Peyer's patch (tissue), 4 donors: Measurements from ENCODE around the gene RPTOR. TPM values are rescaled to one million over a fixed set of nuclear protein-coding genes. Genes with fewer than 3 reads are reported as not detected.

Source experiments
- DNase-seq, 3 donors: peaks; one replicate each; pipeline ENCODE4 v3.0.0-alpha.2; 2017 to 2019
- H3K27ac ChIP-seq, 4 donors: fragments of 200-600 bp; sonication (generic); one replicate each; pipeline ENCODE4 v1.5.1; 2016 to 2019
- H3K27me3 ChIP-seq, 2 donors: fragments of 200-600 bp; sonication (generic); one replicate each; pipeline ENCODE4 v1.5.1; 2019
- H3K36me3 ChIP-seq, 3 donors: fragments of 200-600 bp; sonication (generic); one replicate each; pipeline ENCODE4 v1.5.1; 2016 to 2019
- H3K4me1 ChIP-seq, 4 donors: fragments of 200-600 bp; sonication (generic); one replicate each; pipeline ENCODE4 v1.5.1; 2016 to 2019
- H3K4me3 ChIP-seq, 4 donors: fragments of 200-600 bp; sonication (generic); 1 replicate in 3 of 4; 2 replicates in 1 of 4; pipeline ENCODE4 v1.5.1; 2016 to 2019; ENCODE audit warnings: mild to moderate bottlenecking in 1 of 4
- H3K9me3 ChIP-seq, 4 donors: fragments of 200-600 bp; sonication (generic); one replicate each; pipeline ENCODE4 v1.5.1; 2016 to 2019; ENCODE audit warnings: mild to moderate bottlenecking in 1 of 4
- CTCF ChIP-seq, 6 experiments: fragments of 450-650 bp in 4 of 6; fragments of 200-600 bp in 2 of 6; sonication (generic) in 1 of 6; IDR thresholded peaks; one replicate each; pipeline ENCODE4 v1.5.1; 2017 to 2019; ENCODE audit warnings: antibody characterized with exemption in 6 of 6, mild to moderate bottlenecking in 3 of 6, moderate library complexity in 1 of 6
- POLR2A ChIP-seq, 2 donors: fragments of 450-650 bp; IDR thresholded peaks; one replicate each; pipeline ENCODE4 v1.5.1; 2017; ENCODE audit warnings: antibody characterized with exemption in 2 of 2, mild to moderate bottlenecking in 2 of 2, moderate library complexity in 2 of 2
- total RNA-seq, 4 donors: library from RNA; depleted of rRNA; stranded (reverse); fragments of >200 nt; gene quantifications; one replicate each; pipeline ENCODE4 v1.1.0, GENCODE V29; 2016

The RPTOR gene
- total RNA-seq, 4 donors from 2014 or later: 42.4 to 73.6 (median 64.2) TPM

- TF ChIP-seq CTCF (IDR thresholded peaks at IDR 0.05) (no peak), POLR2A (IDR thresholded peaks at IDR 0.05) (no peak)
- Histone ChIP-seq H3K9me3 (no peaks in the 10 kb centered on the region), H3K36me3 (peaks cover 0 to 4% (median 0%) of the 10 kb centered on the region in 3 donors), H3K4me1 (no peaks in the 10 kb centered on the region), H3K4me3 (no peak overlapping the region), H3K27ac (no peak overlapping the region), H3K27me3 (no peaks in the 10 kb centered on the region)
- DNase-seq: no peak
Measured at GRCh38 chr17:80905586-80906230, 361.1 kb downstream of the RPTOR start.

DNA sequence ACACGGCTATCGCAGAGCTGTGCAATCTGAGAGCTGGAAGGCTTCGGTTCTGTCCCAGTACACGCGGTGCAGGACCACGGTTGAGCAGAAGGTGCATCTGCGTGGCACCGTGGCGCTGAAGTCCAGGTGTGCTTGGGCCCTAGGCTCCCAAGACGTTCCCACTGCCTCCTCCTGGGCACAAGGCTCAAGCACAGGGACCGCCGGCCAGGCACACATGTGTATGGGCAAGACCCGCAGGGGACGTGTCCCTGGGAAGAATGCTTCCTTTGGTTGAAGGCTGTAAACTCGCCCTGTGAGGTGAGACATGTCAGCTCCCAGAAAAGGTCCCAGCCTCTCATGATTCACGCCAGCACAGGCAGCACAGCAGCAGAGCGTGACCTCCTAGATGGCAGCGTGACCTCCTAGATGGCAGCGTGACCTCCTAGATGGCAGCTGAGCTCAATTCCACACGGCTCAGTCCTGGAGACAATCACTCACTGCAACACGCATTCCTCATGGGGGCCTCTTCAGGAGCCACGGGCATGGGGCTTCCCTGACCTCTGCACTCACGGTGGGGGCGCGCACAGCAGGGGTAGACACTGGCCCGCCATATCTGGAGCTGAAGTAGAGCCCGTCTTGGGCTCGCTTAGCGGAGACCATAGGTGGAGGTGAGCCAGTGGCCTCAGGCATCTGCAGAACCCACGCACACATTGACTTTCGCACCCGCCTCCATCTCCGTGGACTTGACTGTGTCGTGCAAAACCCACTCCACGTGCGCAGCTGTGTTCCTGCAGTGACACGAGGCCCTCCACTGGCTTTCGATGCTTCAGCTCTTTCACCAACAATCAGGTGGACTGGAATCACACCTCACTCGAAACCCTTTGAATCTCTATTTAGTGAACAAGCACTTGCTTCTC is 362.0 kb downstream of the RPTOR start:
- TF ChIP-seq CTCF (IDR thresholded peaks at IDR 0.05): no peak
- no peak for TF ChIP-seq POLR2A (IDR thresholded peaks at IDR 0.05)
- no peak for DNase-seq
- Histone ChIP-seq H3K4me3 (no peak overlapping the region), H3K36me3 (peaks cover 0 to 7% (median 0%) of the 10 kb centered on the region in 3 donors), H3K27ac (no peak overlapping the region), H3K27me3 (no peaks in the 10 kb centered on the region), H3K4me1 (peaks cover 0 to 4% (median 0%) of the 10 kb centered on the region in 4 donors), H3K9me3 (no peaks in the 10 kb centered on the region)

- DNase-seq: no peak
- no peaks in the 10 kb centered on the region for H3K9me3 ChIP-seq
- TF ChIP-seq POLR2A (IDR thresholded peaks at IDR 0.05) (no peak), CTCF (IDR thresholded peaks at IDR 0.05) (no peak)
- H3K27me3 ChIP-seq: no peaks in the 10 kb centered on the region
- peaks cover 0 to 4% (median 0%) of the 10 kb centered on the region in 4 donors for H3K4me1 ChIP-seq
- H3K27ac ChIP-seq: no peak overlapping the region
- H3K4me3 ChIP-seq: no peak overlapping the region
- peaks cover 0 to 12% (median 0%) of the 10 kb centered on the region in 3 donors for H3K36me3 ChIP-seq
Measured at GRCh38 chr17:80907281-80907680, 362.6 kb downstream of the RPTOR start.

DNA sequence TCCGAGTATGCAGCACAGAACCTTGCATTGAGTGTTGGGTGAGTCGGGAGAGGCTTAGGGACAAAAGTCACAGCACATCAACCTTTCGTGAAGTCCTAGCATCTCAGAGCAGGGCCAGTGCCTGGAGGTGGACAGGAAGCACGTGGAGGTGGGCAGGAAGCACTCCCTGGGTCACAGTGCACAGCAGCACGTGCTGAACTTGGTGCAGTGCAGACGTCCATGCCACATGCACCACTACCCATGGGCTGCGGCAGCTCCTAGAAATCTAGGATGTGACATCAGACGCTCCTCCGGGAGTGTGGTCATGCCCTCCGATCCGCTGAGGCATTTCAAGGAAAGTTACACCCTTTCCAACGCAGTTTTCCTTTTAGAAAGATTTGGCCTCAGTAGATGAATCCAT is 363.6 kb downstream of the RPTOR start:
- H3K36me3 ChIP-seq: peaks cover 0 to 18% (median 0%) of the 10 kb centered on the region in 3 donors
- no peak overlapping the region for H3K27ac ChIP-seq
- no peaks in the 10 kb centered on the region for H3K9me3 ChIP-seq
- peaks cover 0 to 4% (median 0%) of the 10 kb centered on the region in 4 donors for H3K4me1 ChIP-seq
- no peak for TF ChIP-seq CTCF (IDR thresholded peaks at IDR 0.05)
- no peak for TF ChIP-seq POLR2A (IDR thresholded peaks at IDR 0.05)
- no peak overlapping the region for H3K4me3 ChIP-seq
- no peaks in the 10 kb centered on the region for H3K27me3 ChIP-seq
- DNase-seq: no peak

GRCh38 chr17:80908776-80909175 is 364.1 kb downstream of the RPTOR start:
- H3K4me1 ChIP-seq: peaks cover 0 to 4% (median 0%) of the 10 kb centered on the region in 4 donors
- H3K27ac ChIP-seq: no peak overlapping the region
- H3K27me3 ChIP-seq: no peaks in the 10 kb centered on the region
- DNase-seq: no peak
- H3K36me3 ChIP-seq: peaks cover 0 to 18% (median 0%) of the 10 kb centered on the region in 3 donors
- no peak overlapping the region for H3K4me3 ChIP-seq
- H3K9me3 ChIP-seq: no peaks in the 10 kb centered on the region
- no peak for TF ChIP-seq POLR2A (IDR thresholded peaks at IDR 0.05)
- TF ChIP-seq CTCF (IDR thresholded peaks at IDR 0.05): no peak
